Gastrocnemius medialis (tissue), 4 donors: ENCODE measurements around the gene TXNIP. TPM values are rescaled to one million over a fixed set of nuclear protein-coding genes. Genes with fewer than 3 reads are reported as not detected.

ENCODE experiments used
- ATAC-seq, 2 donors: fragments of 150-250 bp; one replicate each; pipeline ENCODE4 v1.9.1; 2016
- DNase-seq, 2 donors: peaks; one replicate each; pipeline ENCODE4 v3.0.0-alpha.2; 2019
- H3K27ac ChIP-seq, 4 donors: fragments of 200-600 bp; sonication (generic); 1 replicate in 1 of 4; 2 replicates in 3 of 4; pipeline ENCODE4 v1.5.1; 2016 to 2018; ENCODE audit warnings: mild to moderate bottlenecking in 2 of 4, moderate library complexity in 1 of 4
- H3K27me3 ChIP-seq, 3 donors: fragments of 200-600 bp; sonication (generic) in 2 of 3; 1 replicate in 1 of 3; 2 replicates in 2 of 3; pipeline versions ENCODE4 v1.5.1 to v1.6.0; 2016 to 2019; ENCODE audit warnings: mild to moderate bottlenecking in 1 of 3, moderate library complexity in 1 of 3
- H3K36me3 ChIP-seq, 2 donors: fragments of 200-600 bp; sonication (generic) in 1 of 2; one replicate each; pipeline ENCODE4 v1.5.1; 2017 to 2018
- H3K4me1 ChIP-seq, 2 donors: fragments of 200-600 bp; sonication (generic) in 1 of 2; one replicate each; pipeline ENCODE4 v1.5.1; 2016 to 2017; ENCODE audit warnings: mild to moderate bottlenecking in 2 of 2
- H3K4me3 ChIP-seq, 4 donors: fragments of 200-600 bp; sonication (generic) in 3 of 4; 1 replicate in 1 of 4; 2 replicates in 3 of 4; pipeline ENCODE4 v1.5.1; 2016 to 2019; ENCODE audit warnings: mild to moderate bottlenecking in 2 of 4
- H3K9me3 ChIP-seq, 3 donors: fragments of 200-600 bp; sonication (generic) in 2 of 3; 1 replicate in 1 of 3; 2 replicates in 2 of 3; pipeline ENCODE4 v1.5.1; 2016 to 2019
- CTCF ChIP-seq, 5 experiments: fragments of 450-650 bp in 3 of 5; fragments of 200-600 bp in 2 of 5; sonication (generic) in 2 of 5; IDR thresholded peaks in 4 of 5; conservative IDR thresholded peaks in 1 of 5; 1 replicate in 4 of 5; 2 replicates in 1 of 5; pipeline ENCODE4 v1.5.1; 2016 to 2019; ENCODE audit warnings: antibody characterized with exemption in 5 of 5, mild to moderate bottlenecking in 3 of 5, moderate library complexity in 3 of 5
- POLR2A ChIP-seq, 2 donors: fragments of 450-650 bp; IDR thresholded peaks; one replicate each; pipeline ENCODE4 v1.6.1; 2017; ENCODE audit warnings: antibody characterized with exemption in 2 of 2, mild to moderate bottlenecking in 2 of 2, moderate library complexity in 2 of 2
- in situ Hi-C, 4 donors: fragments of 200-750 bp; cut with MboI; loops; one replicate each; pipeline versions ENCODE4 v1.15.0 to v1.8.0; 2017; ENCODE audit warnings: low sequenced_read_pairs in 4 of 4
- intact Hi-C: fragments of 100-400 bp; cut with DNase I; formaldehyde crosslinking; loops from one replicate; pipeline ENCODE4 v1.15.1; 2023; ENCODE audit warnings: low total_unique reads
- total RNA-seq, 4 donors: library from RNA; depleted of rRNA; stranded (reverse); fragments of >200 nt; gene quantifications; one replicate each; pipeline versions ENCODE4 v1.1.0 to v1.2.3, GENCODE V29; 2016

The TXNIP gene
- total RNA-seq, 4 donors from 2014 or later = 1,815 to 2,839 (median 2,202) TPM

DNA sequence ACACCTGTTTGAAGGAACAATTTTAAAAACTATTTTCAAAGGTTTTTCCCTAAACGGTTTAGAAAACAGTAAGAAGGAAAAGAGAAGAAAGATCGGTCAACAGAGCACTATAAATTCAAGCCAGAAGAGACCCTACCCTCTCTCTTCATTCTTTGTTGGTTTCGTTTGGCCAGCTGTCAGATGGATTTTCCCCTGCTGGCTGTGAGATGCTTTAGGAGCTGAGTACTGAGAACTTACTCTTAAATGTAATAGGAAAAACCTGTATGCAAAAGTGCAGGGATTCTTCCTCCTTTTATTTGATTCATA, 1.3 kb upstream of the TXNIP start:
- Histone ChIP-seq H3K9me3 (no peaks in the 10 kb centered on the region), H3K27ac (peak overlapping the region; percentile 95 to 99 (median 98)), H3K4me3 (peak overlapping the region; percentile 63 to 98 (median 79)), H3K4me1 (peaks cover 16 to 32% of the 10 kb centered on the region in 2 donors), H3K36me3 (peaks cover 26 to 37% of the 10 kb centered on the region in 2 donors), H3K27me3 (no peaks in the 10 kb centered on the region)
- in situ Hi-C loops = no loop called here
- DNase-seq = peak in 1 of 2 donors; percentile 30
- TF ChIP-seq POLR2A (IDR thresholded peaks at IDR 0.05) = no peak
- peak in 2 of 5 experiments; percentile 16 to 35 for TF ChIP-seq CTCF (IDR thresholded peaks at IDR 0.05 in 4 of 5, conservative IDR thresholded peaks at IDR 0.05 in 1 of 5)
- ATAC-seq = no peak
- intact Hi-C loops = loop anchor here (1.0 to 5.0 kb wide), 2 partner anchors 18 to 50 kb away; no protein-coding TSS in a partner anchor

DNA sequence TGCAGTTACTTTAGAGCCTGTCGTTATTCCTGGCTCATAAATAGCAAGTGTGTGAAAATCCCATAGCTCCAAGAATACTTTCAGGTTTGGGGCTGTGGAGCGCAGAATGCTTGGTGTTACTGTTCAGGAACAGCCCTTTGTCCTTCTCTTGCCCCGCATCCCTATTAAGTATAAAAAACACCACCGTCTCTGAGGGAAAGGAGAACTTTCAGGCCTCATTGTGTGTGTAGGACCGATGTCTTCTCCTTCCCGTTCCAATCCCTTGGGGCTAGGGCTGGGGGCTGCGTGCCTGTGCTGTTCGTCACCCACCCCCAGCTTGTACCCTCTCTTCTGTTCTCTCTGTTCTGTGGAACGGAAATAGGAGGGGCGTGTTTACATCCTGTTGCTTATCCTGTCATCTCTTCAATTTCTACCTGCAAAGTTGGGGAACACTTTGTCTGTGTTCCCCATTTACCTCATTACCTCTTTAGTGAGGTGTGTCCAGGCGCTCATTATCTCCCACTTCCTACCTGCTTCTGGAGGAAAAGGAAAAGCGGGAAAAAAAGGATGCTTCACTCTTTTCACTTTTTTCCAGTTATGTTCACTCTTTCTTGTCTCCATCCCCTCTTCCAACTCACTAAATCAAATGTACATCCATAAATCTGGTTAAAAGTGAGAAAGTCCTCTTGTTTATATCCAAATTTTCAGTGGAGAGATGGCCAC, 788 bp upstream of the TXNIP start:
- Histone ChIP-seq H3K4me3 (peak overlapping the region; percentile 63 to 98 (median 79)), H3K27ac (peak overlapping the region; percentile 95 to 99 (median 98)), H3K36me3 (peaks cover 26 to 40% of the 10 kb centered on the region in 2 donors), H3K4me1 (peaks cover 15 to 31% of the 10 kb centered on the region in 2 donors), H3K9me3 (no peaks in the 10 kb centered on the region), H3K27me3 (no peaks in the 10 kb centered on the region)
- in situ Hi-C loops (no loop called here), intact Hi-C loops (loop anchor here (5.0 kb wide), 1 partner anchor 50 kb away; no protein-coding TSS in a partner anchor)
- TF ChIP-seq CTCF (IDR thresholded peaks at IDR 0.05 in 4 of 5, conservative IDR thresholded peaks at IDR 0.05 in 1 of 5) = no peak
- peak; percentile 63 to 64 for DNase-seq
- ATAC-seq = peak; percentile 7 to 15

DNA sequence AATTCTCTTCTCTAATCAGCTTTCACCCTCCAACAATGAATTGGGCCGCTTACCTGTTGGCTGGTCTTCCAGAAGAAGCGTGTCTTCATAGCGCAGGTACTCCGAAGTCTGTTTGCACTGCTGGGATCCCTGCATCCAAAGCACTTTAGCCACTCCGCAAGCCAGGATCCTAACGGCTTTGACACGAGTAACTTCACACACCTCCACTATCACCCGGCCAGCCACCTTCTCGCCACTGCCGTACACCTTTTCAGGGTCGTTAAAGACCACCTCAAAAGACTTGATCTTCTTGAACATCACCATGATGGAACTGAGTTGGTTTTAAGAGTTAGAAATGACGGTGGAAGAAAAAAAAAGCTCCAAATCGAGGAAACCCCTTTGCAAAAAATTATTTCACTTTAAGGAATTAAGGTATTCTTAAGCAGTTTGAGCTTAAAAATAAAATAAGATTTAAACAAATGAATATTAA, 381 bp downstream of the TXNIP start:
- DNase-seq (peak in 1 of 2 donors; percentile 29), ATAC-seq (no peak)
- H3K27me3 ChIP-seq = no peaks in the 10 kb centered on the region
- in situ Hi-C loops (no loop called here), intact Hi-C loops (loop anchor here (5.0 kb wide), 1 partner anchor 49 kb away; no protein-coding TSS in a partner anchor)
- peaks cover 26 to 40% of the 10 kb centered on the region in 2 donors for H3K36me3 ChIP-seq
- no peaks in the 10 kb centered on the region for H3K9me3 ChIP-seq
- peaks cover 5 to 24% of the 10 kb centered on the region in 2 donors for H3K4me1 ChIP-seq
- peak overlapping the region; percentile 63 to 98 (median 81) for H3K4me3 ChIP-seq
- TF ChIP-seq CTCF (IDR thresholded peaks at IDR 0.05 in 4 of 5, conservative IDR thresholded peaks at IDR 0.05 in 1 of 5) (no peak), POLR2A (IDR thresholded peaks at IDR 0.05) (no peak)
- H3K27ac ChIP-seq = peak overlapping the region; percentile 95 to 99 (median 98)

GRCh38 chr1:145995148-145995881, 1.1 kb downstream of the TXNIP start:
- Histone ChIP-seq H3K36me3 (peaks cover 26 to 40% of the 10 kb centered on the region in 2 donors), H3K4me1 (peaks cover 4 to 21% of the 10 kb centered on the region in 2 donors), H3K4me3 (peak overlapping the region; percentile 63 to 98 (median 81)), H3K9me3 (no peaks in the 10 kb centered on the region), H3K27me3 (no peaks in the 10 kb centered on the region), H3K27ac (peak overlapping the region; percentile 95 to 99 (median 98))
- DNase-seq (peak in 1 of 2 donors; percentile 7), ATAC-seq (no peak)
- TF ChIP-seq CTCF (IDR thresholded peaks at IDR 0.05 in 4 of 5, conservative IDR thresholded peaks at IDR 0.05 in 1 of 5) = no peak
- TF ChIP-seq POLR2A (IDR thresholded peaks at IDR 0.05) = no peak
- intact Hi-C loops (loop anchor here (5.0 kb wide), 1 partner anchor 48 kb away; no protein-coding TSS in a partner anchor), in situ Hi-C loops (no loop called here)
